Head of caudate nucleus (tissue), 42 donors: ENCODE data around the gene ABL2.
"Not testable (repeated sequence)": the region's sequence is repeated elsewhere in the genome, so short reads cannot be mapped to it uniquely, and the experiment has no call there.

Source experiments
- DNase-seq, 42 donors: peaks; one replicate each; pipeline versions ENCODE4 v3.0.0 to v3.0.0-alpha.2; 2020 to 2021; ENCODE audit warnings: mixed read lengths in 7 of 42
- intact Hi-C: fragments of 100-400 bp; cut with DNase I; formaldehyde crosslinking; loops from one replicate; pipeline ENCODE4 v1.15.0; 2022

The ABL2 gene

GRCh38 chr1:179178950-179179349 is 50.5 kb downstream of the ABL2 start:
- intact Hi-C loops: loop anchor here (10.0 kb wide), 1 partner anchor 54 kb away; no protein-coding TSS in a partner anchor
- no peak for DNase-seq

GRCh38 chr1:179178183-179178582 is 51.3 kb downstream of the ABL2 start:
- intact Hi-C loops: loop anchor here (10.0 kb wide), 1 partner anchor 53 kb away; no protein-coding TSS in a partner anchor
- DNase-seq: no peak

DNA sequence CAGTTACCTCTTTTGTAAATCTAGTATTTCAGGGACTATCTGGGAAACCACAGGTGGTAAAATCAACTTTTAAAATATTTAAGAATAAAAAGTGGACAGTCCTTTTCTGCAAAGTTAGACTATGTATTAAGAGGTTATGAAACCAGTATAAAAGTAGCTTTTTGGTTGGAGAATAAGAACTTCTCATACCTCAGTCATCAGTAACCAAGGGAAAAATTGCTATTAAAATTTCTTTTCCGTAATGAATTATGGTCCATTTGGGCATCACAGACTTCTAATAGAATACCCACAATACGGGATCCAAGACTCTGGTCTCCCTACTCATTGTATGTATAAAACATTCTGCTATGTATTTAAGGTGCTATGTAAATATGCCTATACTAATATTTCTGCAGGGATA is 51.9 kb downstream of the ABL2 start:
- DNase-seq: no peak
- intact Hi-C loops: loop anchor here (10.0 kb wide), 1 partner anchor 53 kb away; no protein-coding TSS in a partner anchor

DNA sequence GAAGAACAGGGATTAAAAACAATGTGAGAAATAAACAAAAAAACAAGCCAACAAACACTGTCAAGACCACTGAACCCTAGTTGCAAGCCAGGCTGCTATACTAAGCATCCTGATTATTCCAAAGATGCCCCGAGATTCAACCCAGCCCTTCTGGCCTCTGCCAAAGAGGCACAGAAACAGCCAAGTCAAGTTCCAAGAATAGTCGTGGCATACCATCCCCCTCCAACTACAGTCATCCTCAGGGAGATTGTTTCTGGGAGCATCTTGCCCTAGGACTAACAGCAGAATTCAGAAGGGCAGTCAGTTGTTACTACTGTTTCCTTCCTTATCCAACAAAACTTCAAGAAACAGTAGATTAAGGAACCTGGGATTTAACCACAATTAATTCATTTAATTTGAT is 52.3 kb downstream of the ABL2 start:
- intact Hi-C loops: loop anchor here (10.0 kb wide), 1 partner anchor 52 kb away; no protein-coding TSS in a partner anchor
- peak in 7 of 42 donors; percentile 11 to 47 (median 17) for DNase-seq

- intact Hi-C loops: loop anchor here (10.0 kb wide), 1 partner anchor 50 kb away; no protein-coding TSS in a partner anchor
- DNase-seq: peak in 39 of 42 donors; percentile 6 to 83 (median 58)
These were observed 54.3 kb downstream of the ABL2 start for GRCh38 chr1:179175011-179175841.

DNA sequence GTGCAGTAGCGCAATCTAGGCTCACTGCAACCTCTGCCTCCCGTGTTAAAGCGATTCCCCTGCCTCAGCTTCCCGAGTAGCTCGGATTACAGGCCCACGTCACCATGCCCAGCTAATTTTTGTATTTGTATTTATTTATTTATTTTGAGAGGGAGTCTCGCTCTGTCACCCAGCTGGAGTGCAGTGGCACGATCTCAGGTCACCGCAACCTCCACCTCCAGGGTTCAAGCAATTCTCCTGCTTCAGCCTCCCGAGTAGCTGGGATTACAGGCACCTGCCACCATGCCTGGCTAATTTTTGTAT is 59.1 kb downstream of the ABL2 start:
- intact Hi-C loops: loop anchor here (10.0 kb wide), 1 partner anchor 46 kb away; no protein-coding TSS in a partner anchor
- not testable (repeated sequence) for DNase-seq

DNA sequence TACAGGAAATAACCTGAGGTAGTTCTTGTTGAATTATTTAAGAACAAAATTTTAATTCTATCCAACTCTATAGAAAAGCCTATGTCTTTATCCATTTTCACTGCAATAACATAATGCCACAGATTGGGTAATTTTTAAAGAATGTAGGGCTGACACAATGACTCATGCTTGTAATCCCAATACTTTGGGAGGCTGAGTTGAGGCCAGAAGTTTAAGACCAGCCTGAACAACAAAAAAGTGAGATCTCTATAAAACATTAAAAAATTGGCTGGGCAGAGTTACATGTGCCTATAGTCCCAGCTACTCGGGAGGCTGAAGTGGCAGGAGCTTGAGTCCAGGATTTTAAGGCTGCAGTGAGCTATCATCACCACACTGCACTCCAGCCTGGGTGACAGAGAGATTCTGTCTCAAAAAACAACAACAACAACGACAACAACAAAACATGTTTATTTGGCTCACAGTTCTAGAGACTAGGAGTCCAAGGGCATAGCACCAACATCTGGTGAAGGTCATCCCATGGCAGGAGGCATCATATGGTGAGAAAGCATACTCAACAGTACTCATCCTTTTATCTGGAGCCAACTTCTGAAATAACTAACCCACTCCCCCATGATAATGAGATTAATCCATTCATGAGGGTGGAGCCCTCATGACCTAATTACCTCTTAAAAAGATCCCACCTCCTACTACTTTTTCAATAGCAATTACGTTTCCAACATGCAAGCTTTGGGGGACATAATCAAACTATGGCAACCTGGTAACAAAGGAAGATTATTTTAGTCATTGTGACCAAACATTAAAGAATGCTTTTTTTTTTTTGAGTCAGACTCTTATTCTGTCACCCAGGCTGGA is 59.6 kb downstream of the ABL2 start:
- intact Hi-C loops: loop anchor here (10.0 kb wide), 1 partner anchor 45 kb away; no protein-coding TSS in a partner anchor

DNA sequence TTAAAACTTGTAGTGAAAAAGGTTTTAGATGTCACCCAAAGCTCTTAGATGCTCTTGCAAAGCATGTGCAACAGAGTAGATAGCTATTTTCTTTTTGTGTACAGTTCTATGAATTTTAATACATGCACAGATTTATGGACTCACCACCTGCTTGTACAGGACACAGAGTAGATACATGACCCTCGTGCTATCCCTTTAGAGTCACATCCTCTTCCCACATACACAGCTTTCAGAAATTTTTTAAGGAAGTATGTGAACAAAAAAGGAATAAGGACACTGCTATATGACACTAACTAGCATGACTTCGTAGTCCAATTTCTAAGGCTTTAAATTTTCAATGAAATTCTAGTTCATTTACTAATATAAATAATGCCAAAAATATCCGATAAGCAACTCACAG is 60.9 kb downstream of the ABL2 start:
- intact Hi-C loops: no loop called here
- DNase-seq: no peak

More for the DNA sequence above, 59.6 kb downstream of the ABL2 start:
- DNase-seq: no peak

DNA sequence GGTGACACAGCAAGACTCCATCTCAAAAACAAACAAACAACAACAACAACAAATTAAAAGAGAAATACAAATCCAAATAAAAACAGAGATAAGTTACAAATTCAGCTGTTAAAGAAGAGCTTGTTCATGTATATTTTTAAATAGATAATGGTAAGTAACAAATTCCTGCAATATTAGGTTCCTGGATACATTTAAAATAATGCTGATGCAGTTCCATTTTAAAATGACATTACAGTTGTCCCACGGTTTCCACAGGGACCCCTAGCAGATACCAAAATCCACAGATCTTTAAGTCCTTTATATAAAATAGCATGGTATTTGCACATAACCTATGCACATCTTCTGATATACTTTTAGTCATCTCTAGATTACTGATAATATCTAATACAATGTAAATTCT is 61.5 kb downstream of the ABL2 start:
- intact Hi-C loops: no loop called here
- no peak for DNase-seq

GRCh38 chr1:179167418-179167777 is 62.1 kb downstream of the ABL2 start:
- intact Hi-C loops: no loop called here
- DNase-seq: no peak

DNA sequence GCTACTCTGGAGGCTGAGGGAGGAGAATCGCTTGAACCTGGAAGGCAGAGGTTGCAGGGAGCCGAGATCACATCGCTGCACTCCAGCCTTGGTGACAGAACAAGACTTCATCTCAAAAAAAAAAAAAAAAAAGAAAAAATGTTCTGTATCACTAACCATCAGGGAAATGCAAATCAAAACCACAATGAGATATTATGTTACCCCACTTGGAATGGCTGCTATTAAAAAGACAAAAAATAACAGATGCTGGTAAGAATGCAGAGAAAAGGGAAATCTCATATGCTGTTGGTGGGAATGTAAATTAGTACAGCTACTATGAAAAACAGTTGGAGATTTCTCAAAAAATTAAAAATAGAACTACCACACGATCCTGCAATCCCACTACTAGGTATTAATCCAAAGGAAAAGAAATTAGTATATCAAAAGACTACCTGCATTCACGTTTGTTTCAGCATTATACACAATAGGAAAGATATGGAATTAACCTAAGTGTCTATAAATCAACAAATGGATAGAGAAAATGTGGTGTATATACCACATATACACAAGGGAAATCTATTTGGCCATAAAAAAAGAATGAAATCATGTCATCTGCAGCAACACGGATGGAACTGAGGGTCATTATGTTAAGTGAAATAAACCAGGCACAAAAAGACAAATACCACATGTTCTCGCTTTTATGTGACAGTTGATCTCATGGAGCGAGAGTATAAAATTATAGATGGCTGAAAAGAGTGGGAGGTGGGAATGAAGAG is 62.6 kb downstream of the ABL2 start:
- DNase-seq: no peak
- intact Hi-C loops: no loop called here

DNA sequence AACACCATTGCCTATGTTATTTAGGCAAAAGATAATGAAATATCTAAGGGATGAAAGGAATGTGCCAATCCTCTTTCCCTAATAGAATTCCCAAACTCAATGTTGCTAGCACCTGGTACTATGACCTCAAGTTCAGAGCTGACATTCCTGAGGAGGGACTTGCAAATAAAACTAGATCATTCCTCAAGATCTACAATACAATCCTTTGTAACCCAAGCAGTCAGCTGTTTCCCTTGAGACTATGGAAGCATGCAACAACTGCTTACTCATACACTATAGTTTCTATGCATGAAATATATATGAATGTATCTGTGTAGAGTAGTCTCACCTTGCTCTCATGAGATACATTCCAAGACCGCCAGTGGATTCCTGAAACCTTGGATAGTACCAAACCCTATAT is 65.0 kb downstream of the ABL2 start:
- intact Hi-C loops: no loop called here

GRCh38 chr1:179156708-179157107 is 72.8 kb downstream of the ABL2 start:
- DNase-seq: no peak
- intact Hi-C loops: no loop called here

More for the DNA sequence above, 65.0 kb downstream of the ABL2 start:
- no peak for DNase-seq

DNA sequence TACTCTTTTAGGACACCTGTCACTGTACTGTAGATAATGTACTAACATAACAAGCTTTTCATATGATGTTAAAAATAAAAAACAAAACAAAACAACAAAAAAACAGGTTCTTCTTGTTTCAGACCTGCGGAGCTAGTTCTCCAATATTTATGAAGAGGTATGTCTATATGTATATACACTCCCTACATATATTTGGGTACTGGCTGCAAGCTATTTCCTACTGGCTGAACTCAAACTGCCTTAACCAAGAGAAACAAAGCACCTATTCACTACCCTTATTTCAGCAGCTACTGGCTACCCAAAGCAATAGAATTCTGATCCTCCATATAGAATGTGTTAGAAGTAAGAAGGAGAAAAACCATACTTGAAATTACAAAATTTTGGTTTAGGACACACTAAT is 73.5 kb downstream of the ABL2 start:
- DNase-seq: no peak
- intact Hi-C loops: no loop called here

GRCh38 chr1:179155615-179156014 is 73.9 kb downstream of the ABL2 start:
- intact Hi-C loops: no loop called here
- DNase-seq: no peak

GRCh38 chr1:179154437-179154836 is 75.0 kb downstream of the ABL2 start:
- intact Hi-C loops: no loop called here
- no peak for DNase-seq

GRCh38 chr1:179153217-179153616 is 76.3 kb downstream of the ABL2 start:
- intact Hi-C loops: no loop called here
- no peak for DNase-seq

DNA sequence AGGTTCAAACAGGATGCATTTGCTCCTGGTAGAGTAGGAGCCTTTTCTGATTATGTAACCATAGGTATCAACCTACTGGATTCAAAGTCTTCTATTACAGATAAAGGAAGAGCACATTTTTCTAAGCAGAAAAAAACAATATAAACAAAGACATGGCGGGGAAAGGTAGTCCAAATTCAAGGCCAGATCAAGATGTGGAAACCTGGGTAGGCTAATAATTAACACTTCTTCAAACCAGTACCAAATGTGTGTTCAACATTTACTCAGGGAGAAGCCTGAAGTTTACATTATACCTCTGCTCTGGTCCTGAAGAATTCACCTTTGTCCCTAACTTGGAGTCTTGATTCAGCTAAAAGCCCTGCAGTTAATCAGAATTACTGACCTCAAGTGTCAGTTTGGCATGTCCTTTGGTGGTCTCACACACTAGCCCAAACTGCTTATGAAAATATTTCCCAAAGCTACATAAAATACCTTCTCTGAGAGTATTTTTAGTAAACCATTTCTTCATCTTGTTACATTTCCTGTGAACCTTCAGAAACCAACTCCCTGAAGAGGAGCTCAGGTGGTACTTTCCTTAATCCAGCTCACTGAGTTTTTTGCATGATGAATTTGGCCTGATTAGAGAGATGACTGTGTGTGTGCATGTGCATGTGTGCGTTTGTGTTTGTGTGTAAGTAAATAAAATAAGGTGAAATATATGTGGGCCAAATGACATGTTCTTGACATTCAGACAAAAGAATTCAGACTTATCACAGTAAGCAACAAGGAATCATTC is 77.4 kb downstream of the ABL2 start:
- intact Hi-C loops: no loop called here
- no peak for DNase-seq

DNA sequence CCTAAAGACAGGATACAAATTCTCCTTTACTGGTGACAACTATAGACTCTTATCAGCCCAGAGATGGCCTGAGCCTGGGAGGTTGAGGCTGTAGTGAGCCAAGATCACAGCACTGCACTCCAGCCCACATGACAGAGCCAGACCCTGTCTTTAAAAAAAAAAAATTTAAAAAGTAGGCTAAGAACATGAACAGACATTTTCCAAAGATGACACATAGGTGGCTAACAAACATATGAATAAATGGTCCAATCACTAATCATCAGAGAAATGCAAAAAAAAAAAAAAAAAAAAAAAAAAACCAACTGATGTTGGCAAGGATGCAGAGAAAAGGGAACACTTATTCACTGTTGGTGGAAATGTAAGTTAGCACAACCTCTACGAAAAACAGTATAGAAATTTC is 82.6 kb downstream of the ABL2 start:
- DNase-seq: no peak
- intact Hi-C loops: no loop called here
